SK-N-SH (cell line): ENCODE results near the gene SWI5. TPM values are rescaled to one million over a fixed set of nuclear protein-coding genes. Genes with fewer than 3 reads are reported as not detected.

Source experiments
- CTCF ChIA-PET: fragments of 300-600, 350-600 bp; formaldehyde crosslinking; extraction: SDS; loops from one replicate; lab custom pipeline; 2021; lab: Yijun Ruan, JAX
- POLR2A ChIA-PET: fragments of 350-600 bp; sonication (Branson Sonifier 250); formaldehyde crosslinking; extraction: SDS; loops from one replicate; lab custom pipeline; 2020; ENCODE audit warnings: antibody characterized with exemption, inconsistent platforms; lab: Yijun Ruan, JAX
- DNase-seq: peaks from one replicate; pipeline ENCODE4 v3.0.0; 2012
- H2AFZ ChIP-seq: fragments of 200-600 bp; sonication (generic); 2 replicates; pipeline ENCODE4 v1.8.1; 2016; ENCODE audit warnings: antibody characterized with exemption, mild to moderate bottlenecking, low read depth
- H3F3A ChIP-seq: fragments of 200-600 bp; sonication (generic); replicated peaks from 2 replicates; pipeline ENCODE3; 2016; ENCODE audit warnings: antibody characterized with exemption, mild to moderate bottlenecking; ENCODE audit not compliant: insufficient read depth
- H3K27ac ChIP-seq, 2 experiments: fragments of 200-500 bp in 1 of 2; fragments of 200-600 bp in 1 of 2; sonication (Bioruptor generic) in 1 of 2; sonication (generic), shearing (Covaris generic) in 1 of 2; 2 replicates each; pipeline versions ENCODE4 v1.5.1 to v1.6.1; 2014 to 2016; ENCODE audit warnings: low read depth in 2 of 2, inconsistent platforms in 1 of 2, low read length in 1 of 2, mild to moderate bottlenecking in 1 of 2, mixed read lengths in 1 of 2
- H3K27me3 ChIP-seq: fragments of 200-600 bp; sonication (generic), shearing (Covaris generic); 2 replicates; pipeline ENCODE4 v1.6.1; 2016; ENCODE audit warnings: mixed run types; ENCODE audit not compliant: insufficient read depth
- H3K36me3 ChIP-seq, 2 experiments: fragments of 200-500 bp in 1 of 2; fragments of 200-600 bp in 1 of 2; sonication (Bioruptor generic) in 1 of 2; sonication (generic) in 1 of 2; replicated peaks in 1 of 2; 2 replicates each; pipeline versions ENCODE3 to v1.5.1; 2014 to 2016; ENCODE audit warnings: low read length in 1 of 2, mild to moderate bottlenecking in 1 of 2; ENCODE audit not compliant: insufficient read depth in 2 of 2, control insufficient read depth in 1 of 2
- H3K4me1 ChIP-seq, 2 experiments: fragments of 200-500 bp in 1 of 2; fragments of 200-600 bp in 1 of 2; sonication (Bioruptor generic) in 1 of 2; sonication (generic), shearing (Covaris generic) in 1 of 2; 2 replicates each; pipeline versions ENCODE4 v1.5.1 to v1.6.1; 2014 to 2016; ENCODE audit warnings: low read depth in 1 of 2, low read length in 1 of 2, mixed run types in 1 of 2; ENCODE audit not compliant: insufficient read depth in 2 of 2, control insufficient read depth in 1 of 2
- H3K4me2 ChIP-seq: fragments of 200-600 bp; sonication (generic), shearing (Covaris generic); 2 replicates; pipeline ENCODE4 v1.6.1; 2017; ENCODE audit warnings: mixed run types
- H3K4me3 ChIP-seq, 2 experiments: fragments of 200-500 bp in 1 of 2; fragments of 200-600 bp in 1 of 2; sonication (Bioruptor generic) in 1 of 2; sonication (generic), shearing (Covaris generic) in 1 of 2; 2 replicates each; pipeline versions ENCODE4 v1.5.1 to v1.8.1; 2014 to 2016; ENCODE audit warnings: low read depth in 2 of 2, inconsistent platforms in 1 of 2, low read length in 1 of 2, mild to moderate bottlenecking in 1 of 2, mixed read lengths in 1 of 2, moderate library complexity in 1 of 2
- H3K79me2 ChIP-seq: fragments of 200-600 bp; sonication (generic); 2 replicates; pipeline ENCODE4 v1.8.1; 2017; ENCODE audit warnings: mild to moderate bottlenecking; ENCODE audit not compliant: insufficient read depth
- H3K9ac ChIP-seq: fragments of 200-600 bp; sonication (generic); 2 replicates; pipeline ENCODE4 v1.6.1; 2017; ENCODE audit warnings: mixed run types
- H3K9me2 ChIP-seq: fragments of 200-600 bp; sonication (generic); 2 replicates; pipeline ENCODE4 v1.6.1; 2017; ENCODE audit warnings: mixed run types
- H3K9me3 ChIP-seq: fragments of 200-600 bp; sonication (generic); 2 replicates; pipeline ENCODE4 v1.6.1; 2017; ENCODE audit warnings: mixed run types, mild to moderate bottlenecking, moderate library complexity
- H4K20me1 ChIP-seq: fragments of 200-600 bp; sonication (generic); 2 replicates; pipeline ENCODE4 v1.6.1; 2017; ENCODE audit warnings: mild to moderate bottlenecking, mixed run types; ENCODE audit not compliant: insufficient read depth
- CHD2 ChIP-seq: fragments of 150-350 bp; IDR thresholded peaks from 2 replicates; pipeline ENCODE4 v1.6.1; 2018; ENCODE audit warnings: low read length; ENCODE audit not compliant: partially characterized antibody
- CTCF ChIP-seq: fragments of 200-600 bp; sonication (generic); IDR thresholded peaks from 2 replicates; pipeline ENCODE4 v1.6.1; 2017; ENCODE audit warnings: antibody characterized with exemption, mild to moderate bottlenecking, moderate library complexity
- ELF1 ChIP-seq: IDR thresholded peaks from 2 replicates; pipeline ENCODE4 v1.4.0; 2012
- FOSL2 ChIP-seq: IDR thresholded peaks from 2 replicates; pipeline ENCODE4 v1.4.0; 2012; ENCODE audit warnings: low read depth, mild to moderate bottlenecking, moderate library complexity, borderline replicate concordance
- GABPA ChIP-seq: IDR thresholded peaks from 2 replicates; pipeline ENCODE4 v1.4.0; 2012; ENCODE audit warnings: low read depth, mild to moderate bottlenecking
- IRF3 ChIP-seq: fragments of 150-350 bp; IDR thresholded peaks from 2 replicates; pipeline ENCODE4 v1.6.1; 2016; ENCODE audit warnings: mild to moderate bottlenecking, low read depth, low read length
- MXI1 ChIP-seq: IDR thresholded peaks from 2 replicates; pipeline ENCODE4 v1.6.1; 2012; ENCODE audit warnings: mild to moderate bottlenecking, low read depth, low read length, improper control_type of control experiment
- NRF1 ChIP-seq: IDR thresholded peaks from 2 replicates; pipeline ENCODE4 v1.6.1; 2012; ENCODE audit warnings: low read depth, mild to moderate bottlenecking, low read length
- RAD21 ChIP-seq: IDR thresholded peaks from 2 replicates; pipeline ENCODE4 v1.6.1; 2012; ENCODE audit warnings: mild to moderate bottlenecking, low read length
- RCOR1 ChIP-seq: fragments of 150-350 bp; IDR thresholded peaks from 2 replicates; pipeline ENCODE4 v1.6.1; 2017; ENCODE audit warnings: antibody characterized with exemption, low read length
- RFX5 ChIP-seq: IDR thresholded peaks from 2 replicates; pipeline ENCODE4 v1.6.1; 2012; ENCODE audit warnings: mild to moderate bottlenecking, improper control_type of control experiment, low read length
- SIN3A ChIP-seq: IDR thresholded peaks from 2 replicates; pipeline ENCODE4 v1.6.1; 2012; ENCODE audit warnings: low read depth, mild to moderate bottlenecking, low read length, moderate library complexity, borderline replicate concordance
- ZBTB33 ChIP-seq: IDR thresholded peaks from 2 replicates; pipeline ENCODE4 v1.4.0; 2012; ENCODE audit warnings: low read depth, borderline replicate concordance
- WGBS: methylation state at CpG from one replicate; pipeline ENCODE4 v1.1.6; 2017; ENCODE audit warnings: low lambda C conversion rate; 5-methylcytosine and 5-hydroxymethylcytosine counted together
- polyA plus RNA-seq, 3 experiments: library from polyadenylated mRNA; depleted of rRNA; stranded (reverse); fragments of >200 nt; gene quantifications; 2 replicates each; pipeline ENCODE4 v1.2.3, GENCODE V29; 2012

The SWI5 gene
- polyA plus RNA-seq, 1 of the 3 experiments (the other 2 are of a cell fraction), result 84.1 TPM

- Histone ChIP-seq H3K9me3 (no peaks in the 10 kb centered on the region), H3K79me2 (peaks cover 61% of the 10 kb centered on the region), H3K4me2 (peak within 1 kb of the TSS; percentile 97), H3K27me3 (no peaks in the 10 kb centered on the region), H3K4me3 (peak within 1 kb of the TSS; percentile 85 to 90), H3K36me3 (peaks cover 26 to 36% of the 10 kb centered on the region in 2 experiments), H3K27ac (peak within 1 kb of the TSS; percentile 75 to 91), H2AFZ (peak within 1 kb of the TSS; percentile 91), H3K9me2 (no peaks in the 10 kb centered on the region), H3K9ac (peak within 1 kb of the TSS; percentile 98), H3F3A (no peaks in the 10 kb centered on the region), H4K20me1 (peaks cover 19% of the 10 kb centered on the region; the same call in 1 of the 2 replicates), H3K4me1 (peaks cover 0 to 15% of the 10 kb centered on the region in 2 experiments; a peak in 1 of 4 replicates)
- TF ChIP-seq SIN3A (peak; percentile 45; the same call in 1 of the 2 replicates), FOSL2 (no peak), MXI1 (0 out of 2 replicates have a peak, but pooled peaks have one; percentile 53), CHD2 (peak; percentile 55)
- POLR2A ChIA-PET, result interaction anchor here (0.5 to 1.0 kb wide), 5 partner anchors 9 to 85 kb away, joined by 3 to 4 read pairs (median 3); no protein-coding TSS in a partner anchor
- 1% methylated on average over 17 of the region's 57 CpGs for WGBS
- CTCF ChIA-PET, result interaction anchor here (0.8 to 1.0 kb wide), 2 partner anchors 20 to 82 kb away, joined by 3 to 4 read pairs; no protein-coding TSS in a partner anchor
- DNase-seq, result peak; percentile 86
Observed at GRCh38 chr9:128275198-128276007, 673 bp upstream of the SWI5 start, which contains the start of gene GOLGA2. Gene GOLGA2 (minus strand): TSS chr9:128276007. CDS start chr9:128275976, 31 bp downstream.

- Histone ChIP-seq H3F3A (peaks cover 3% of the 10 kb centered on the region), H3K4me2 (peak overlapping the region; percentile 97), H3K27ac (peak overlapping the region; percentile 56 to 68; a peak in 2 of 4 replicates), H3K27me3 (no peaks in the 10 kb centered on the region), H3K9me2 (no peaks in the 10 kb centered on the region), H3K36me3 (peaks cover 18 to 23% of the 10 kb centered on the region in 2 experiments), H3K4me1 (peaks cover 0 to 15% of the 10 kb centered on the region in 2 experiments; a peak in 1 of 4 replicates), H3K4me3 (peak overlapping the region; percentile 85 to 90), H3K79me2 (peaks cover 59% of the 10 kb centered on the region), H3K9me3 (no peaks in the 10 kb centered on the region), H3K9ac (peak overlapping the region; percentile 88), H2AFZ (peak overlapping the region; percentile 87), H4K20me1 (peaks cover 14% of the 10 kb centered on the region; the same call in 1 of the 2 replicates)
- ChIA-PET CTCF (interaction anchor here (0.8 to 1.9 kb wide), 3 partner anchors 19 to 84 kb away, joined by 3 to 5 read pairs (median 3); no protein-coding TSS in a partner anchor), POLR2A (interaction anchor here (0.9 to 1.0 kb wide), 2 partner anchors 15 to 86 kb away, joined by 3 to 4 read pairs; no protein-coding TSS in a partner anchor)
- DNase-seq, result peak; percentile 62
- WGBS, result 15% methylated on average over 23 of the region's 23 CpGs
- TF ChIP-seq CTCF (no peak), SIN3A (no peak), MXI1 (no peak), CHD2 (no peak), RFX5 (no peak), RAD21 (no peak), NRF1 (no peak), ELF1 (no peak), GABPA (no peak), IRF3 (no peak), RCOR1 (no peak), ZBTB33 (no peak), FOSL2 (no peak)
Observed at GRCh38 chr9:128276574-128277270, 646 bp downstream of the SWI5 start.
